Transverse colon (tissue), 3 donors: ENCODE data around the gene PTPRJ.

ENCODE experiments used
- CTCF ChIP-seq, 5 experiments: fragments of 200-600 bp in 3 of 5; fragments of 450-650 bp in 2 of 5; sonication (generic) in 3 of 5; IDR thresholded peaks; 1 replicate in 2 of 5; 2 replicates in 3 of 5; pipeline ENCODE4 v1.5.1; 2016 to 2017; ENCODE audit warnings: antibody characterized with exemption in 5 of 5, inconsistent platforms in 3 of 5, mild to moderate bottlenecking in 2 of 5, moderate library complexity in 1 of 5
- POLR2A ChIP-seq: fragments of 450-650 bp; IDR thresholded peaks from one replicate; pipeline ENCODE4 v1.6.1; 2016; ENCODE audit warnings: antibody characterized with exemption, mild to moderate bottlenecking, moderate library complexity

DNA sequence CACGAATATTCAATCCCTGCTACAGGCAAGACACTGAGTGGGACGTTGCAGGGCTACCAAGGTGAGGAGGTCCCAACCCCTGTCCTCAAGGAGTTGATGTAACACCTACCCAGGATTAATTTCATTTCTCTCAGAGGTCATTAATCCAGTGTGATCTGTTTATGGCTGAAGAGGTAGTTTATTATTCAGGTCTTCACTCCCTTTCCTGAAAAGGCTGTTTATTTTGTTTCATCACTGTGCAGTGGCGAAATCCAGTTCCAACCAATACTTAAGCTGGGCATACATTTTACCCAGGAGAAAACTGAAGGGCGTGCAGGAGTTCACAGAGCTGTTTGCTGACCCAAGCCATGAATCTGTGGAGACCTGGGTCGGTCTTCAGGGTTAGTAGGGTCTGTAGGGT is 2.7 kb upstream of the PTPRJ start:
- TF ChIP-seq CTCF (IDR thresholded peaks at IDR 0.05) (no peak), POLR2A (no peak)
